Activated CD4-positive, alpha-beta T cell treated with anti-CD3 and anti-CD28 coated beads, Interleukin-2, Interleukin-6, amounts not matched to agents 100 ng/mL and 50 ng/mL, durations not matched to agents 16 hours and 8 hours (primary cell): ENCODE data around the gene RPS2.

ENCODE experiments used
- DNase-seq: peaks from one replicate; pipeline ENCODE4 v3.0.0-alpha.2; 2020

Gene RPS2

GRCh38 chr16:1918351-1919326 is 46.0 kb downstream of the RPS2 start, which contains the start of gene HS3ST6:
HS3ST6 (minus strand) TSS chr16:1918415; CDS start chr16:1918323, 92 bp downstream.
- DNase-seq = no peak

GRCh38 chr16:1917665-1918350 is 46.8 kb downstream of the RPS2 start:
- no peak for DNase-seq

- DNase-seq = no peak
Observed at GRCh38 chr16:1917056-1917664, 47.5 kb downstream of the RPS2 start.

- no peak for DNase-seq
Observed at GRCh38 chr16:1916640-1916990, 48.0 kb downstream of the RPS2 start.

- no peak for DNase-seq
Observed at GRCh38 chr16:1915732-1916639, 48.6 kb downstream of the RPS2 start.

- DNase-seq = no peak
Observed at GRCh38 chr16:1914988-1915387, 49.6 kb downstream of the RPS2 start.

- DNase-seq = no peak
Observed at GRCh38 chr16:1914084-1914608, 50.5 kb downstream of the RPS2 start.

GRCh38 chr16:1913327-1914083 is 51.1 kb downstream of the RPS2 start:
- DNase-seq = no peak

- DNase-seq = no peak
Observed at GRCh38 chr16:1912215-1912543, 52.4 kb downstream of the RPS2 start.
